Calu3 (cell line): ENCODE results near the gene CITED2. TPM values are rescaled to one million over a fixed set of nuclear protein-coding genes. Genes with fewer than 3 reads are reported as not detected.

ENCODE experiments used
- BruUV-seq: library from RNA; stranded (reverse); fragments of 400-500 nt; replicated peaks from 2 replicates; lab custom pipeline; 2021; lab: Mats Ljungman, UMichigan
- CTCF ChIA-PET: fragments of 300-600 bp; sonication (Branson Sonifier 250); formaldehyde crosslinking; loops from one replicate; lab custom pipeline; 2022; ENCODE audit warnings: antibody characterized with exemption; lab: Charles Lee
- DNase-seq: peaks from one replicate; pipeline ENCODE4 v3.0.0; 2022
- H3K27ac Mint-ChIP-seq: one replicate; pipeline ENCODE4 v1.8.0; 2022; ENCODE audit warnings: mixed read lengths; ENCODE audit not compliant: unreplicated experiment
- H3K27me3 Mint-ChIP-seq: one replicate; pipeline ENCODE4 v1.8.0; 2022; ENCODE audit warnings: mixed read lengths; ENCODE audit not compliant: unreplicated experiment
- H3K36me3 Mint-ChIP-seq: one replicate; pipeline ENCODE4 v1.8.0; 2022; ENCODE audit warnings: mild to moderate bottlenecking, moderate library complexity, mixed read lengths; ENCODE audit not compliant: insufficient read depth, unreplicated experiment
- H3K4me1 Mint-ChIP-seq: one replicate; pipeline ENCODE4 v1.8.0; 2022; ENCODE audit warnings: mild to moderate bottlenecking, low read depth, mixed read lengths; ENCODE audit not compliant: unreplicated experiment
- H3K4me3 Mint-ChIP-seq: one replicate; pipeline ENCODE4 v1.8.0; 2022; ENCODE audit warnings: mild to moderate bottlenecking, low read depth, moderate library complexity, mixed read lengths; ENCODE audit not compliant: unreplicated experiment
- H3K9me3 Mint-ChIP-seq: one replicate; pipeline ENCODE4 v1.8.0; 2022; ENCODE audit warnings: low read depth, mixed read lengths; ENCODE audit not compliant: unreplicated experiment
- CTCF ChIP-seq: fragments of 200-600 bp; IDR thresholded peaks from one replicate; pipeline ENCODE4 v1.8.0; 2022; ENCODE audit warnings: antibody characterized with exemption; ENCODE audit not compliant: unreplicated experiment
- intact Hi-C: fragments of 100-400 bp; cut with micrococcal nuclease; formaldehyde crosslinking; loops from one replicate; pipeline ENCODE4 v1.10.0; 2022; ENCODE audit not compliant: unreplicated experiment
- total RNA-seq: library from RNA; stranded (reverse); gene quantifications from 2 replicates; pipeline ENCODE4 v1.2.3, GENCODE V29; 2022

The CITED2 gene
- total RNA-seq, 1 experiment from 2014 or later = 21.4 TPM

- intact Hi-C loops = no loop called here
- Mint-ChIP-seq H3K9me3 (no peaks in the 10 kb centered on the region), H3K27me3 (no peaks in the 10 kb centered on the region), H3K4me3 (no peak overlapping the region), H3K4me1 (no peaks in the 10 kb centered on the region), H3K27ac (no peak overlapping the region), H3K36me3 (no peaks in the 10 kb centered on the region)
- CTCF ChIA-PET = no interaction called here
- DNase-seq = no peak
- no TSS peak for BruUV-seq
- TF ChIP-seq CTCF = no peak
These were observed 45.2 kb downstream of the CITED2 start for GRCh38 chr6:139329224-139329623.

- CTCF ChIA-PET = no interaction called here
- no peaks in the 10 kb centered on the region for H3K9me3 Mint-ChIP-seq
- intact Hi-C loops = no loop called here
- H3K4me3 Mint-ChIP-seq = no peak overlapping the region
- DNase-seq = no peak
- no peaks in the 10 kb centered on the region for H3K4me1 Mint-ChIP-seq
- no peak for TF ChIP-seq CTCF
- H3K27me3 Mint-ChIP-seq = no peaks in the 10 kb centered on the region
- no peaks in the 10 kb centered on the region for H3K36me3 Mint-ChIP-seq
- no TSS peak for BruUV-seq
- no peak overlapping the region for H3K27ac Mint-ChIP-seq
These were observed 47.4 kb downstream of the CITED2 start for GRCh38 chr6:139327038-139327437.

- Mint-ChIP-seq H3K9me3 (no peaks in the 10 kb centered on the region), H3K27me3 (no peaks in the 10 kb centered on the region), H3K36me3 (no peaks in the 10 kb centered on the region), H3K4me1 (no peaks in the 10 kb centered on the region), H3K27ac (no peak overlapping the region), H3K4me3 (no peak overlapping the region)
- no TSS peak for BruUV-seq
- intact Hi-C loops = no loop called here
- CTCF ChIA-PET = no interaction called here
- TF ChIP-seq CTCF = no peak
- DNase-seq = no peak
These were observed 48.8 kb downstream of the CITED2 start for GRCh38 chr6:139325686-139326085.

- Mint-ChIP-seq H3K27ac (no peak overlapping the region), H3K9me3 (no peaks in the 10 kb centered on the region), H3K36me3 (no peaks in the 10 kb centered on the region), H3K4me1 (no peaks in the 10 kb centered on the region), H3K27me3 (no peaks in the 10 kb centered on the region), H3K4me3 (no peak overlapping the region)
- DNase-seq = no peak
- intact Hi-C loops = no loop called here
- no peak for TF ChIP-seq CTCF
- BruUV-seq = no TSS peak
- CTCF ChIA-PET = no interaction called here
These were observed 49.3 kb downstream of the CITED2 start for GRCh38 chr6:139325125-139325524.
